Pons (tissue), 1 donor: ENCODE data around the gene MPP2.
"Not testable (repeated sequence)": the region's sequence is repeated elsewhere in the genome, so short reads cannot be mapped to it uniquely, and the experiment has no call there.

Experiments used
- DNase-seq: peaks from one replicate; pipeline ENCODE4 v3.0.0-alpha.2; 2016; ENCODE audit warnings: low spot score

MPP2 gene, protein sequence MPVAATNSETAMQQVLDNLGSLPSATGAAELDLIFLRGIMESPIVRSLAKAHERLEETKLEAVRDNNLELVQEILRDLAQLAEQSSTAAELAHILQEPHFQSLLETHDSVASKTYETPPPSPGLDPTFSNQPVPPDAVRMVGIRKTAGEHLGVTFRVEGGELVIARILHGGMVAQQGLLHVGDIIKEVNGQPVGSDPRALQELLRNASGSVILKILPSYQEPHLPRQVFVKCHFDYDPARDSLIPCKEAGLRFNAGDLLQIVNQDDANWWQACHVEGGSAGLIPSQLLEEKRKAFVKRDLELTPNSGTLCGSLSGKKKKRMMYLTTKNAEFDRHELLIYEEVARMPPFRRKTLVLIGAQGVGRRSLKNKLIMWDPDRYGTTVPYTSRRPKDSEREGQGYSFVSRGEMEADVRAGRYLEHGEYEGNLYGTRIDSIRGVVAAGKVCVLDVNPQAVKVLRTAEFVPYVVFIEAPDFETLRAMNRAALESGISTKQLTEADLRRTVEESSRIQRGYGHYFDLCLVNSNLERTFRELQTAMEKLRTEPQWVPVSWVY

DNA sequence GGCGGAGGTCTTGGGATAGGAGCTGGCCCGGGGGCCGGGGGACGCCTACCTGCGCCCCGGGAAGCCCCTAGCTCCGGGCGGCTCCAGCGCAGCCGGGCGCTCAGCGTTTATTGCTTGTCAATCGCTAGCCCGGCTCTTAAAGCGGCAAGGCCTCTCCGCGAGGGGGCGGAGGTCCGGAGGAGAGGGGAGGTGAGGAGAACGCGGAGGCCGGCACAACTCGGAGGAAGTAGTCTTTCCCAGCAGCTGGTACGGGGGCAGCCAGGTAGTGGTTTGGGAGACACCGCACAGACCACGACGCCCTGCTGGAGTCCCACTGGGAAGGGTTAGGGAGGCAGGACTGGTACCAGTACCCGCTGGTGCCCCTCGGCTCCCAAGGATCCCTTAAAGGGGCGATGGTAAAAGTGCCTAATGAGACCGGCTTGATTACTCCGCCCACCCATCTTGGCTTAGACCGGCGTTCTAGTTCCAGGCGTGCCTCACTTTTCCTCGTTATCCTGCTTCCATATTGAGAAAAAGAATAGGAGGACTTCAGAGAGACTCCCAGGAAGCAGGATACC lies at the start of gene MPP2:
Gene MPP2 (minus strand): TSS at position 112 of the 557 bp plus-strand sequence. CDS start 3,076 bp downstream, outside the sequence.
- peak; percentile 86 for DNase-seq

DNA sequence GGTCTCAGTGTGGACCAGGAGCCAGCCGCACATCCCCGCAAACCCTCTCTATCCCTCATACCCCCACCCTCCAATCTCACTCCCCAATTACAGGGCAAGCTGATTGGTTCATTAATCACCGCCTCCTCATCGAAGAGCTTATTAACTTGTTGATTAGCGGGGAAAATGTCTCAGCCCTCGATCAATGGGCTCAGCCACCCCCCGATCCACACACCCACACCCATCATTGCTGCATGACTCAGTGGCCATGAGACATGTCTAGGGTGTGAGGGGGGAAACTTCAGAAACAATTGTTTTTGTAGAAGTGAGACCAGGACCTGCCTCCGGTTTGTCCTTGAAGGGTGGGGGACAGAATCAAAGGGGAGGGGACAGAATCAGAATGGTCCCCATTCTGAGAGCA lies 48.9 kb upstream of the MPP2 start:
- DNase-seq = no peak

DNA sequence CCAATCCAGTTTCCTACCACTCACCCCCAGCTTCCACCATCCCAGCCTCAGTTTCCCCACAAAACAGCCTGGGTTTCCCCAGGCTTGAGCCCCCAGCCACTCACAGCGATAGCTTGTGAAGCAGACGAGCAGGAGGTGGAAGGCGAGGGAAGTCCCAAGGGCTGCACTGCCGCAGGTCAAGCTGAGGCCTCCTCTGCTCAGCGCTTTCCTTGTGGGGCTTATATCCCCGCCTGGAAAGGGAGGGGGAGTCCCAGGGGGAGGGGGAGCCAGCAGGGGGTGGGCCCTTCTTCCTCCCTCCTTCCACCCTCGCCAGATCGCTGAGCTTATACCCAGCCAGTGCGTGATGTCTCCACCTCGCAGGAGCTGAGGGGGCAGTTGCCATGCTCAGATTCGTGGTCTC lies 46.4 kb upstream of the MPP2 start, which contains the start of gene PYY:
Gene PYY (minus strand): TSS at position 195 of the 400 bp plus-strand sequence. CDS start 457 bp downstream, outside the sequence.
- no peak for DNase-seq

DNA sequence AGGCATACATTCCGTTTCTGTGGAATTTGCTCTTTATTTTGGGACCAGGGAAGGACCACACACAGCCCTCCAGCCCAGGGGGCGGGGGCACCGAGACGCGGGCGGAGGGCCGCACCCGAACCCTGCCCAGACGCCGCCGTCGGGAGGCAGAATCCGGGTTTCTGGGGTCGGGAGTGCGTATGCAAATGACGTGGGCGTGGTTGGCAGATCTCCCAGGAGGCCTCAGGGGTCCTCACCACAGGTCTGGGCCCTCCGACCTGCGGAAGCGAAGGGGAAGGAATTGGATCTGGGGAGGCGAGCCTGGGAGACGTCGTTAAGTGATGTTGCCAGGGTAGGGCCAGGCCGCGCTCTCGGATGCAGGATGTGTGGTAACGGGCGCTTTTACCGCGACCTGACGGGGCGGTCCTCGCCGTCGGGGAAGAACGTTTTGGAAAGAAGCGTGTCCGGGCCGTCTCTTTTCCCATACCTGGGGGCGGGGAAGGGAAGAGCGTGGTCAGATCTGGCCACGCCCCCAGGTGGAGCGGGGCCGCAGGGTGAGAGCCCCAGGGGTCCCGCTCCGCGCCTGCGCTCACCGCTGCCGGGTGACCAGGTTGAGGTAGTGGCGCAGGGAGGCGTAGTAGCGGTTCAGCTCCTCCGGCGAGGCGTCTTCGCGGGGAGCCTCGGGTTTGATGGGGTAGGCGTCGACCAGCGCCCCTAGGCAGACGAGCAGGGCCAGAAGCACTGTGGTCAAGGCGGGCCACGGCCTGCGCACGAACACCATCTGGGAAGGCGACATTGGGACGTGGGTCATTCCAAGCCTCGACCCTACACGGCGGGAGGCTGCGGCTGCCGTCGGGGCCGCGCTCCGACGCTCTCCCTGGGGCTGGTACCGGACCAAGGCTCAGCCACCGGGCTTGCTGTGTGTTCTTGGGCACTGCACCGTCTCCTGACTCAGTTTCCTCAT lies 45.7 kb upstream of the MPP2 start:
- no peak for DNase-seq

DNA sequence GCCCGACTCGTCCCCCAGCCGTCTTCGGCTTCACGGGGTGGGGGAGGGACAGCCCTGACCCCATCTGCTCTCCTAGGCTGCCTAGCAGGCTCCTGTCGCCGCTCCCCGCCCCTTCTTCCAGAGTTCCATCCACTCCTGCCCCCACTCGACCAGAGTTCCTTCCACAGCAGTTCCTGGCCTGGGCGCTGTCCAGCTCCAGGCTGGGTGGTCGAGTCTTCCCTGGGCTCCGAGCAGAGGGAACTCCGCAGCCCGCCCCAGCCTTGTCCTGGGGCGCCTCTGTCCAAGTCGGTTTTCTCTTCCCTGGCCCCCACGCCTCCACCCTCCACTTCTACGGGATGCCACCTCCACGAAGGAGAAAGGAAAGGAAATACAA lies 45.0 kb upstream of the MPP2 start:
- DNase-seq = no peak

DNA sequence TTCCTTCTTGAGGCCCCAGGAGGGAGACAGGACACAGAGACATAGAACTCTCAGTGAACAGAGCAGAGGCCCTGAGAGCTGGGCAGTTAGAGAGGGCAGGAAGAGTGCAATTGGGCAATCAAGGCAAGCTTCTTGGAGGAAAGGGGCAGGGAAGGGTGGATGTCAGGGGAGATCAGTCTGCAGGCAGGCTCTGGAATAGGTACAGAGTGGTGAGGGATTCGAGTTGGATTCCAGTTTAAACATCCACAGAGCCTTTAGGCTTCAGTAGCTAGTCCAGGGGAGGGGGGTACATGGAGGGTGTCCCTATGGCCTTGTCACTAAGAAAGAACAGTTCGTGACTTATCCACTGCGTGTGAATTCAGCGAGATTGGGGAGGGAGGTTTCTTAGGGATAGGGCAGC lies 44.4 kb upstream of the MPP2 start:
- no peak for DNase-seq

DNA sequence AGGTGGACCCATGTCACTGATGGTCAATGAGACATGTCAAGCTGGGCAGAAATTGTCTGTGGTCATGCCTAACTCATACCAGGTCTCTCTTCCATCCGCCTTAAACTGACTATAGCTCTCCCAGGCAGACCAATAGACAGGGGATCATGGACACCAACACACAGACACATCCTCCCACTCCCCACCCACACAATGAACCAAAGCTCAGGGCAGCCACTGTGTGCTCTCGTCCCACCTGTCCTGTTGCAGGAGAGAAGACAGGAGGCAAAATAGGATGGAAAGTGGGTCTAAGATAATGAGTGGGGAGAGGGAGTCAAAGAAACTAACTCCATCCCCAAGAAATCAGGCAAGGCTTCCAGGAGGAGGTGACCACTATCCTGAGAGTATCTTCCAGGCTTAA lies 43.2 kb upstream of the MPP2 start:
- DNase-seq = no peak

DNA sequence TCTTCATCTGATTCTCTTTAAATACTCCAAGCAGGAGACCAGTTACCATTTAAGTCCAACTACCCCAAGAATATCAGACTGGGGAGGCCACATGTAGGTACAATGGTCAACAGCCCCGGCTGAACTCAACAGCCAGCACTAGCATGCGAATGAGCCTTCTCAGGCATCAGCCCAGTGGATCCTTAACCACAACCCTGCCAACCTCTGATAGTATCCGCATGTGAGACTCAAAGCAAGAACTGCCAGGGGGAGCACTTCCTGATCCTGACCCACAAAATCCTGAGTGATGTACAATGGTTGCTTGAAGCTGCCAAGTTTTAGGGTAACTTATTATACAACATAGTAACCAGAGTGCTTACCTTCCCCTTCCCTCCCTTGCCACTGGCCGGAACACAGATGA lies 42.4 kb upstream of the MPP2 start:
- DNase-seq = no peak

DNA sequence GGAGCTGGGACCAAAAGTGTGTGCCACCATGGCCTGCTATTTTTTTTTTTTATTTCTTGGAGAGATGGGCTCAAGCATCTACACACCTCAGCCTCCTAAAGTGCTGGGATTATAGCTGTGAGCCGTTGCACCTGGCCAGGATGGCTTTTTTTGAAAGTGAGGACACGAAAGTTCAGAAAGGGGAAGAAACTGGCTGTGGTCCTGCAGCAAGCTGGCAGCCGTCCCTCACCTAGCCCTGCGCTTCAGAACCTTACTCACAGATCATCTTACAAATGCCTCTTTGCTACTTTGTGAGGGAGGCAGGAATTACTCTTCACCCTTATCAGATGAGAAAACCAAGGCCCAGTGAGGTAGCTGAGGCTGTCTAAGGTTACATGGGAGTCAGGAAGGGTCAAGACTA lies 39.4 kb upstream of the MPP2 start:
- DNase-seq = no peak

DNA sequence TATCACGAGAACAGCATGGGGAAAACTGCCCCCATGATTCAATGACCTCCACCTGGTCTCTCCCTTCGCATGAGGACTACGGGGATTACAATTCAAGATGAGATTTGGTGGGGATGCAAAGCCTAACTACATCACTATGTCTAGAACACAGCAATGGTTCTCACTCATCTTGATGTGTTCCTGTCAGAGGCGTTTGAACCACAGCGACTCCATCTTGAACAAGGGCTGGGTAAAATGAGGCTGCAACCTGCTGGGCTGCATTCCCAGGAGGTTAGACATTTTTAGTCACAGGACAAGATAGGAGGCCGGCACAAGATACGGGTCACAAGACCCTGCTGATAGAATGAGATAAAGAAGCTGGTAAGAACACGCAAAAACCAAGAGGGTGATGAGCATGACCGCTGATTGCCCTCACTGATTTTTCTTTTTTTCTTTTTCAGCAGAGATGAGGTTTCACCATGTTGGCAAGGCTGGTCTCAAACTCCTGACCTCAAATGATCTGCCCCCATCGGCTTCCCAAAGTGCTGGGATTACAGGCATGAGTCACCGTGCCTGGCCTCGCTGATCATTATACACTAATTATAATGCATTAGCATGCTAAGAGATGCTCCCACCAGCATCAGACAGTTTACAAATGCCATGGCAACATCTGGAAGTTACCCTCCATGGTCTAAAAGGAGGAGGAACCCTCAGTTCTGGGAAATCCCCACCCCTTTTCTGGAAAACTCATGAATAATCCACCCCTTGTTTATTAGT lies 37.9 kb upstream of the MPP2 start:
- no peak for DNase-seq

DNA sequence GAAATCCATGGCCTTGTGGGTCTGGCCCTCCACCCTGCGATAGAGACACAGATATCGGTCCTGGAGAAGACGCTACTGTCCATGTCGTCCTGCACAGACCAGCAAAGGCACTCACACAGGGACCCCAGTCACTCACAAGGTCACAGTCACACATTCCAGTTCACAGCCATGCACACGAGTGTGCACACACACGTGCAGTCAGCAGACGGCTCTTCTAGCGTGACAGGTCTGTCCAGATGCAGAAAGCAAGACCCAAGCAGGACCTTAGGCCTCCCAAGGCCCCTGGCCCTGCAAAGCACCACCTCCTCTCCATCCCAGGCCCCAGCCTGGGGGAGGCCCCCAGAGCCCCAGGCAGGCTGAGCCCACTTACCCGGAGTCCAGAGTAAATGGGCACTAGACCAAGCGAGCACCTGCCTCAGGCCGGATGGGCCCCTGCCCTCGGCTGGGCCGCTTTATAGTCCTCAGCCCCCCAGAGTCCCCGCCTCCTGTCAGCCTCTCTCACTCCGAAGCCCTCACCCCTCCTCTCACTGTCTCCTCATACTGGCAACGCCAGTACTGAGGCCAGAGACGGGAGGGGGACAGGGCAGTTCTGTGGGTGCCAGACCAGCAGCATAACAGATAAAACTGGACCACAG lies 34.8 kb upstream of the MPP2 start, which contains the start of gene PPY:
Gene PPY (minus strand): TSS at position 426 of the 635 bp plus-strand sequence. CDS start 822 bp downstream, outside the sequence.
- DNase-seq = no peak

DNA sequence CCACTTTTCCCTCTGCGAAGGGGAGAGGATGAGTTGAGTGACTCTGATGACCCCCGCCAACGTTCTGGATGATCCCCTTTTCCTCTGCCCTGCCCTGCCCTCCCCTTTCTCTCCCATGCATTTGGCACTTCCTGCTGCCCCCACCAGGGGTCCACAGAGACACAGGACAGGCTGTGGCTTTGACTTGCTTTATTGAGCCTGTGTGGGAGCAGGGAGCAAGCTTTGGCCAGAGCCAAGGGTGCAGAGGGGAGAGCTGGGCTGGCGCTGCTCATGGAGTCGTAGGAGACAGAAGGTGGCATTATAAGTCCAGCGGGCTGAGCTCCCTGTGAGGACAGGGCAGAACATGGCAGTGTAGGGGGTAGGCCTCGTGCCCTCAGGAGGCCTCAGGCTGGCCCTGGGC lies 33.3 kb upstream of the MPP2 start:
- DNase-seq = no peak

DNA sequence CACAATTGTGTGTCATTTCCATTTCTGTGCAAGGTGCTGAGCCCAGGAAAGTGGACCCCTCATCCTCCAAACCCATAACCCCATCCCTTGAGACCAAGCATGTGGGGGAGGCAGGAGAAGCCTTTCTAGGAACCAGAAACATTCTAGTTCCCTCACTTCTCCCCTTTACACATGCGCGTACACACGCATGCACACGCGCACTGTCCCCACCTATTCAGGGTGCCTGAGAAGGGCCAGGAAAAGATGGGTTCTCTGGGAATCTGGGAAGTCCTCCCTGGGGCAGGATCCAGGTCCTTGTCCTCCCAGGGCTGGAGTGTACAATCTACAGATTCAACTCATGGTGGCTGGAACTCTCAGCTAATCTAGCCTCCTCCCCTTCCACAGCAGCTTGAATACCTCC lies 32.5 kb upstream of the MPP2 start:
- no peak for DNase-seq

DNA sequence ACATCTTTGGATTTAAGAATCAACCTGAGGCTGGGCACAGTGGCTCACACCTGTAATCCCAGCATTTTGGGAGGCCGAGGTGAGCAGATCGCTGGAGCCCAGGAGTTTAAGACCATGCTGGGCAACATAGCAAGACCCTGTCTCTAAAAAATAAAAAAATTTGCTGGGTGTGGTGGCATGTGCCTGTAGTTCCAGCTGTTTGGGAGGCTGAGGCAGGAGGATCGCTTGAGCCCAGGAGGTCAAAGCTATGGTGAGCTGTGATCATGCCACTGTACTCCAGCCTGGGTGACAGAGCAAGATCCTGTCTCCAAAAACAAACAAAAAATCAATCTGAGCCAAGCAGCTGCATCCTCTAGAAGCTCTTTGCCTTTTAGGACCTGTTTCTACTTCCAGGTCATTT lies 32.1 kb upstream of the MPP2 start:
- not testable (repeated sequence) for DNase-seq

DNA sequence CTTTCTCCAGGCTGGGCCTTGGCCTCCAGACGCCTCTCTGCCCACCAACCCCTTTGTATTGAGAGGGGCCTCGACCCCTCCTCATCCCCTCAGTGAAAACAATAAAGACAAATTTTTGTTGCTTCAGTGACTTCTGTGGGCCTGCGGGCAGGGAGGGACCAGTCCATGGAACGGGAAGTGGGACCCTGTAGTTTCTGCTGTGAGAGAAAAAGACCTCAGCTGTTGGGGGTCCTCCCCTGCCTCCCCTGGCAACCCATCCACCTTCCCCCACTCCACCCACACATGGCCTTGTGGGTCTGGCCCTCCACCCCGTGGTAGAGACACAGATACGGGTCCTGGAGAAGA lies 31.5 kb upstream of the MPP2 start:
- DNase-seq = no peak

DNA sequence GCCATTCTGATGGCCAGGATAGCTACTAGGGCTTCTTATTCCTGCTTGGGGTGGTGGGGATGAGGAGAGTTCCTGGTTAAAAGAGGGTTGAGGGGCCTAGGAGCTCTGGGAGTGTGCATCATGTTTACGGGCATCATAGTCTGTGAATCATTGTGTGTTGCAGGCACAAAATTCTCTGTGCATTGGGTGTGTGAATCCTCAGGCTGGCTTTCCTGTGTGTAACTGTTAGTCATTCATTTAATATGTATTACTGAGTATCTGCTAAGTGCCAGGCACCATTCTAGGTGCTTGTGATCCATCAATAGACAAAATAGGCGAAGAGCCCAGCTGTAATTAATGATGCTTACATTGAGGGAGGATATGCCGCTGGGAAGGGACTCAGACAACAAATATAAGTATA lies 29.1 kb upstream of the MPP2 start:
- DNase-seq = no peak

DNA sequence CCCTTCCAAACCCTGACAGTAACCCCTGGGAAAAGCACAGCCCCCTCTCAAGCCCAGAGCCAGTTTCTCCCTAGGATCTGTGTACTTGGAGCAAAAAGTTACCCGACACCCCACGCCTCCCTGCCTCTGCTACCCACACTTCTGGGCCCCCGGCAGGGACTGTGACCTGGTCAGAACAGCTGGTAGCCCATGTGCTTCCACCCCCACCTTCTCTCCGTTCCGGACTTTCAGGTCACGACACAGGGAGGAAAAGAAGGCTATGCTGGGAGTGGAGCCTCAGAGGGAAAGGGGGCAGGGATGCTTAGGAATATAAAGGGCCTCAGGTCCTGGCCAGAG lies 28.6 kb upstream of the MPP2 start:
- no peak for DNase-seq

DNA sequence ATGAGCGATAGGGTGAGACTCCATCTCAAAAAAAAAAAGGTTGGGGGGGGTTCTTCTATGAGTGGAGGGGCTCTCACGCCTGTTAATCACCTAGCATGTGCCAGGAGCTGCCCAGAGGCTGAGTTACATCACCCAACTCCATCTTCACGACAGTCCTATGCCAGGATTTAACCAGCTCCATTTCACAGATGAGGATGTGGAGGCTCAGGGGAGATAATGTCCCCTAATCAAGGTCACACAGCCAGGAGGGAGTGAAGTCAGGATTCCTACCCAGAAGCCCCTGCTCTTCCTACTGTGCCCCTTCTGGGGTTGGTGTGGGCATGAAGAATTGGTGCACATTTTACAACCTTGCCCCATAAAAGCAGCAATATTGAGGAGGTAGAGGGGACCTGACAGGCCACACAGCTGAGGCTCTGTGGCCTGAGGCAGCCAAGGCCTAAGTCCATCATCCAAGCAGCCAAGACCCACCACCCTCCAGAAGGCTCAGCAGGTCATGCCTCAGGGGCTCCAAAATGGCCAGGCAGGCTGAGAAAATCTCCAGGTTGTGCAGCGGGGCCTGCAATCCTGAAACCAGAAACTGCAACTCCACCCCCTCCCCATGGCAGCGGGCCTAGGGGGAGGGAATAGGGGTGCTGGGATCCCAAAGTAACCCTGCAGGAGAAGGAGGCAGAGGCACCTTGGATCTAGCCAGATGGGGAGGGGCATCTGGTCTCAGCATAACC lies 28.0 kb upstream of the MPP2 start:
- no peak for DNase-seq

DNA sequence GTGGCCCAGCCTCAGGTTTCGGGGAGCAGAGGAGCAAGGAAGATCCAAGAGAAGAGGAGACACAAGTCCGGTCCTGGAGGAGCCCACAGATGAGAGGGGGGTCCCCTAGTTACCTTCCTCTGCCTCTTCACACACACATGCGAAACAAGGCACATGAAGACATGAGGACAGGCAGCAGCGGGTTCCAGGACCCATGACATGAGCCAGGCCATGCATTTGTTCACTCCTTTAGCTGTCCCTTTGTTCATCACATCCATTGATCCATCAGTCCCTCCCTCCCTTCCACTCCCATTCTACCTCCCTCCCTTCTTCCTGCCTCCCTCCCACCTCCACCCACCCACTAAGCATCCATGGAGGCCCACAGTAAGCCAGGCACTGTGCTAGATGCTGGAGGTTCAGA lies 25.6 kb upstream of the MPP2 start:
- DNase-seq = no peak

DNA sequence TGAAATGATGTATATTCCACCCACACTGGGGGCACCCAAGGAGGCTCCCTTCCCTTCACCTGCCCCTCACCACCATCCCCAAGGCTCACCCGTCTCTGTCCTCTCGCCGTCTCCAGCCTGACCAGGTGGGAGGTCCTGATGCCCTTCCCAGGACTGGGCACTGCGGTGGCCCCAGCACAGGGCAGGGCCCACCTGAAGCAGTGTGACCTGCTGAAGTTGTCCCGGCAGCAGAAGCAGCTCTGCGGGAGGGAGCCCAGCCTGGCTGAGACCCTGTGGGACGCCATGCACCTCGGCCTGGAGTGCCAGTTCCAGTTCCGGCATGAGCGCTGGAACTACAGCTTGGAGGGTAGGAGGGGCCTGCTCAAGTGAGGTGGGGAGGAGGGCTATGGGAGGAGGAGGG lies 25.0 kb upstream of the MPP2 start:
- DNase-seq = no peak
